Measurements from ENCODE around the gene ENO4.

- TF ChIP-seq CTCF (IDR thresholded peaks at IDR 0.05): no peak
- TF ChIP-seq POLR2AphosphoS5 (IDR thresholded peaks at IDR 0.05): no peak
- TF ChIP-seq POLR2A (IDR thresholded peaks at IDR 0.05): no peak
Measured at GRCh38 chr10:116810120-116810500, 39.2 kb upstream of the ENO4 start.

Data from prostate gland (tissue), 2 donors.